SK-N-SH (cell line): ENCODE data around the gene CHL1. TPM values are rescaled to one million over a fixed set of nuclear protein-coding genes. Genes with fewer than 3 reads are reported as not detected.

Source experiments
- CTCF ChIA-PET: fragments of 300-600, 350-600 bp; formaldehyde crosslinking; extraction: SDS; loops from one replicate; lab custom pipeline; 2021; lab: Yijun Ruan, JAX
- POLR2A ChIA-PET: fragments of 350-600 bp; sonication (Branson Sonifier 250); formaldehyde crosslinking; extraction: SDS; loops from one replicate; lab custom pipeline; 2020; ENCODE audit warnings: antibody characterized with exemption, inconsistent platforms; lab: Yijun Ruan, JAX
- DNase-seq: peaks from one replicate; pipeline ENCODE4 v3.0.0; 2012
- H2AFZ ChIP-seq: fragments of 200-600 bp; sonication (generic); 2 replicates; pipeline ENCODE4 v1.8.1; 2016; ENCODE audit warnings: antibody characterized with exemption, mild to moderate bottlenecking, low read depth
- H3F3A ChIP-seq: fragments of 200-600 bp; sonication (generic); replicated peaks from 2 replicates; pipeline ENCODE3; 2016; ENCODE audit warnings: antibody characterized with exemption, mild to moderate bottlenecking; ENCODE audit not compliant: insufficient read depth
- H3K27ac ChIP-seq, 2 experiments: fragments of 200-500 bp in 1 of 2; fragments of 200-600 bp in 1 of 2; sonication (Bioruptor generic) in 1 of 2; sonication (generic), shearing (Covaris generic) in 1 of 2; 2 replicates each; pipeline versions ENCODE4 v1.5.1 to v1.6.1; 2014 to 2016; ENCODE audit warnings: low read depth in 2 of 2, inconsistent platforms in 1 of 2, low read length in 1 of 2, mild to moderate bottlenecking in 1 of 2, mixed read lengths in 1 of 2
- H3K27me3 ChIP-seq: fragments of 200-600 bp; sonication (generic), shearing (Covaris generic); 2 replicates; pipeline ENCODE4 v1.6.1; 2016; ENCODE audit warnings: mixed run types; ENCODE audit not compliant: insufficient read depth
- H3K36me3 ChIP-seq, 2 experiments: fragments of 200-500 bp in 1 of 2; fragments of 200-600 bp in 1 of 2; sonication (Bioruptor generic) in 1 of 2; sonication (generic) in 1 of 2; replicated peaks in 1 of 2; 2 replicates each; pipeline versions ENCODE3 to v1.5.1; 2014 to 2016; ENCODE audit warnings: low read length in 1 of 2, mild to moderate bottlenecking in 1 of 2; ENCODE audit not compliant: insufficient read depth in 2 of 2, control insufficient read depth in 1 of 2
- H3K4me1 ChIP-seq, 2 experiments: fragments of 200-500 bp in 1 of 2; fragments of 200-600 bp in 1 of 2; sonication (Bioruptor generic) in 1 of 2; sonication (generic), shearing (Covaris generic) in 1 of 2; 2 replicates each; pipeline versions ENCODE4 v1.5.1 to v1.6.1; 2014 to 2016; ENCODE audit warnings: low read depth in 1 of 2, low read length in 1 of 2, mixed run types in 1 of 2; ENCODE audit not compliant: insufficient read depth in 2 of 2, control insufficient read depth in 1 of 2
- H3K4me2 ChIP-seq: fragments of 200-600 bp; sonication (generic), shearing (Covaris generic); 2 replicates; pipeline ENCODE4 v1.6.1; 2017; ENCODE audit warnings: mixed run types
- H3K4me3 ChIP-seq, 2 experiments: fragments of 200-500 bp in 1 of 2; fragments of 200-600 bp in 1 of 2; sonication (Bioruptor generic) in 1 of 2; sonication (generic), shearing (Covaris generic) in 1 of 2; 2 replicates each; pipeline versions ENCODE4 v1.5.1 to v1.8.1; 2014 to 2016; ENCODE audit warnings: low read depth in 2 of 2, inconsistent platforms in 1 of 2, low read length in 1 of 2, mild to moderate bottlenecking in 1 of 2, mixed read lengths in 1 of 2, moderate library complexity in 1 of 2
- H3K79me2 ChIP-seq: fragments of 200-600 bp; sonication (generic); 2 replicates; pipeline ENCODE4 v1.8.1; 2017; ENCODE audit warnings: mild to moderate bottlenecking; ENCODE audit not compliant: insufficient read depth
- H3K9ac ChIP-seq: fragments of 200-600 bp; sonication (generic); 2 replicates; pipeline ENCODE4 v1.6.1; 2017; ENCODE audit warnings: mixed run types
- H3K9me2 ChIP-seq: fragments of 200-600 bp; sonication (generic); 2 replicates; pipeline ENCODE4 v1.6.1; 2017; ENCODE audit warnings: mixed run types
- H3K9me3 ChIP-seq: fragments of 200-600 bp; sonication (generic); 2 replicates; pipeline ENCODE4 v1.6.1; 2017; ENCODE audit warnings: mixed run types, mild to moderate bottlenecking, moderate library complexity
- H4K20me1 ChIP-seq: fragments of 200-600 bp; sonication (generic); 2 replicates; pipeline ENCODE4 v1.6.1; 2017; ENCODE audit warnings: mild to moderate bottlenecking, mixed run types; ENCODE audit not compliant: insufficient read depth
- CHD2 ChIP-seq: fragments of 150-350 bp; IDR thresholded peaks from 2 replicates; pipeline ENCODE4 v1.6.1; 2018; ENCODE audit warnings: low read length; ENCODE audit not compliant: partially characterized antibody
- FOSL2 ChIP-seq: IDR thresholded peaks from 2 replicates; pipeline ENCODE4 v1.4.0; 2012; ENCODE audit warnings: low read depth, mild to moderate bottlenecking, moderate library complexity, borderline replicate concordance
- FOXJ3 ChIP-seq: sonication (generic); formaldehyde crosslinking; IDR thresholded peaks from 2 replicates; pipeline ENCODE4 v1.5.1; 2020; ENCODE audit warnings: mild to moderate bottlenecking, missing genetic modification reagents
- FOXM1 ChIP-seq: IDR thresholded peaks from 2 replicates; pipeline ENCODE4 v1.4.0; 2012; ENCODE audit warnings: low read depth, mild to moderate bottlenecking
- MEF2A ChIP-seq: IDR thresholded peaks from 2 replicates; pipeline ENCODE4 v1.4.0; 2012; ENCODE audit warnings: low read depth, borderline replicate concordance
- MXI1 ChIP-seq: IDR thresholded peaks from 2 replicates; pipeline ENCODE4 v1.6.1; 2012; ENCODE audit warnings: mild to moderate bottlenecking, low read depth, low read length, improper control_type of control experiment
- NFIC ChIP-seq: IDR thresholded peaks from 2 replicates; pipeline ENCODE4 v1.4.0; 2012; ENCODE audit warnings: borderline replicate concordance
- NRF1 ChIP-seq: IDR thresholded peaks from 2 replicates; pipeline ENCODE4 v1.6.1; 2012; ENCODE audit warnings: low read depth, mild to moderate bottlenecking, low read length
- POLR2AphosphoS5 ChIP-seq: IDR thresholded peaks from 2 replicates; pipeline ENCODE4 v1.6.1; 2012; ENCODE audit warnings: low read depth, low read length
- RCOR1 ChIP-seq: fragments of 150-350 bp; IDR thresholded peaks from 2 replicates; pipeline ENCODE4 v1.6.1; 2017; ENCODE audit warnings: antibody characterized with exemption, low read length
- SIN3A ChIP-seq: IDR thresholded peaks from 2 replicates; pipeline ENCODE4 v1.6.1; 2012; ENCODE audit warnings: low read depth, mild to moderate bottlenecking, low read length, moderate library complexity, borderline replicate concordance
- TCF12 ChIP-seq: IDR thresholded peaks from 2 replicates; pipeline ENCODE4 v1.4.0; 2012
- TEAD4 ChIP-seq: IDR thresholded peaks from 2 replicates; pipeline ENCODE4 v1.4.0; 2012; ENCODE audit warnings: mild to moderate bottlenecking, borderline replicate concordance; ENCODE audit not compliant: insufficient read depth
- USF2 ChIP-seq: fragments of 150-350 bp; IDR thresholded peaks from 2 replicates; pipeline ENCODE4 v1.6.1; 2017; ENCODE audit warnings: antibody characterized with exemption, low read length, low read depth, borderline replicate concordance
- YY1 ChIP-seq: IDR thresholded peaks from 2 replicates; pipeline ENCODE4 v1.4.0; 2012; ENCODE audit warnings: low read depth, mild to moderate bottlenecking
- WGBS: methylation state at CpG from one replicate; pipeline ENCODE4 v1.1.6; 2017; ENCODE audit warnings: low lambda C conversion rate; 5-methylcytosine and 5-hydroxymethylcytosine counted together
- polyA plus RNA-seq, 3 experiments: library from polyadenylated mRNA; depleted of rRNA; stranded (reverse); fragments of >200 nt; gene quantifications; 2 replicates each; pipeline ENCODE4 v1.2.3, GENCODE V29; 2012
- TF ChIP-seq, protein P1 (sequence below): IDR thresholded peaks from 2 replicates; pipeline ENCODE4 v1.4.0; 2012; ENCODE audit warnings: low read depth
- TF ChIP-seq, protein P2 (sequence below): fragments of 150-350 bp; IDR thresholded peaks from 2 replicates; pipeline ENCODE4 v1.6.1; 2016; ENCODE audit warnings: mild to moderate bottlenecking, low read depth, low read length
- TF ChIP-seq, protein P3 (sequence below): IDR thresholded peaks from 2 replicates; pipeline ENCODE4 v1.6.1; 2012; ENCODE audit warnings: mild to moderate bottlenecking, low read depth, low read length, moderate library complexity

CHL1 gene
- polyA plus RNA-seq, 1 of the 3 experiments (the other 2 are of a cell fraction) = not detected

GRCh38 chr3:277873-278272 is 81.3 kb downstream of the CHL1 start:
- 88% methylated on average over 1 of the region's 1 CpG for WGBS
- CTCF ChIA-PET = no interaction called here

More at GRCh38 chr3:277873-278272, 81.3 kb downstream of the CHL1 start:
- no peaks in the 10 kb centered on the region for H3F3A ChIP-seq
- no peaks in the 10 kb centered on the region for H3K9me2 ChIP-seq
- H4K20me1 ChIP-seq = no peaks in the 10 kb centered on the region
- POLR2A ChIA-PET = no interaction called here
- H3K9ac ChIP-seq = no peak overlapping the region
- DNase-seq = no peak
- no peaks in the 10 kb centered on the region for H3K36me3 ChIP-seq
- H3K4me2 ChIP-seq = no peak overlapping the region
- H3K79me2 ChIP-seq = no peaks in the 10 kb centered on the region
- no peaks in the 10 kb centered on the region; the same call in 1 of the 2 replicates for H3K9me3 ChIP-seq
- no peak overlapping the region for H3K4me3 ChIP-seq
- no peak overlapping the region for H3K27ac ChIP-seq
- TF ChIP-seq FOXM1 (no peak), RCOR1 (no peak), NRF1 (no peak), MXI1 (no peak), TEAD4 (no peak), NFIC (no peak), YY1 (no peak), TCF12 (no peak), USF2 (no peak), MEF2A (no peak), POLR2AphosphoS5 (no peak), FOSL2 (no peak), CHD2 (no peak), SIN3A (no peak), FOXJ3 (CRISPR knock-in tag) (no peak)
- TF ChIP-seq, protein P1, sequence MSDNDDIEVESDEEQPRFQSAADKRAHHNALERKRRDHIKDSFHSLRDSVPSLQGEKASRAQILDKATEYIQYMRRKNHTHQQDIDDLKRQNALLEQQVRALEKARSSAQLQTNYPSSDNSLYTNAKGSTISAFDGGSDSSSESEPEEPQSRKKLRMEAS = no peak
- TF ChIP-seq, protein P2, sequence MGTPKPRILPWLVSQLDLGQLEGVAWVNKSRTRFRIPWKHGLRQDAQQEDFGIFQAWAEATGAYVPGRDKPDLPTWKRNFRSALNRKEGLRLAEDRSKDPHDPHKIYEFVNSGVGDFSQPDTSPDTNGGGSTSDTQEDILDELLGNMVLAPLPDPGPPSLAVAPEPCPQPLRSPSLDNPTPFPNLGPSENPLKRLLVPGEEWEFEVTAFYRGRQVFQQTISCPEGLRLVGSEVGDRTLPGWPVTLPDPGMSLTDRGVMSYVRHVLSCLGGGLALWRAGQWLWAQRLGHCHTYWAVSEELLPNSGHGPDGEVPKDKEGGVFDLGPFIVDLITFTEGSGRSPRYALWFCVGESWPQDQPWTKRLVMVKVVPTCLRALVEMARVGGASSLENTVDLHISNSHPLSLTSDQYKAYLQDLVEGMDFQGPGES = no peak
- TF ChIP-seq, protein P3, sequence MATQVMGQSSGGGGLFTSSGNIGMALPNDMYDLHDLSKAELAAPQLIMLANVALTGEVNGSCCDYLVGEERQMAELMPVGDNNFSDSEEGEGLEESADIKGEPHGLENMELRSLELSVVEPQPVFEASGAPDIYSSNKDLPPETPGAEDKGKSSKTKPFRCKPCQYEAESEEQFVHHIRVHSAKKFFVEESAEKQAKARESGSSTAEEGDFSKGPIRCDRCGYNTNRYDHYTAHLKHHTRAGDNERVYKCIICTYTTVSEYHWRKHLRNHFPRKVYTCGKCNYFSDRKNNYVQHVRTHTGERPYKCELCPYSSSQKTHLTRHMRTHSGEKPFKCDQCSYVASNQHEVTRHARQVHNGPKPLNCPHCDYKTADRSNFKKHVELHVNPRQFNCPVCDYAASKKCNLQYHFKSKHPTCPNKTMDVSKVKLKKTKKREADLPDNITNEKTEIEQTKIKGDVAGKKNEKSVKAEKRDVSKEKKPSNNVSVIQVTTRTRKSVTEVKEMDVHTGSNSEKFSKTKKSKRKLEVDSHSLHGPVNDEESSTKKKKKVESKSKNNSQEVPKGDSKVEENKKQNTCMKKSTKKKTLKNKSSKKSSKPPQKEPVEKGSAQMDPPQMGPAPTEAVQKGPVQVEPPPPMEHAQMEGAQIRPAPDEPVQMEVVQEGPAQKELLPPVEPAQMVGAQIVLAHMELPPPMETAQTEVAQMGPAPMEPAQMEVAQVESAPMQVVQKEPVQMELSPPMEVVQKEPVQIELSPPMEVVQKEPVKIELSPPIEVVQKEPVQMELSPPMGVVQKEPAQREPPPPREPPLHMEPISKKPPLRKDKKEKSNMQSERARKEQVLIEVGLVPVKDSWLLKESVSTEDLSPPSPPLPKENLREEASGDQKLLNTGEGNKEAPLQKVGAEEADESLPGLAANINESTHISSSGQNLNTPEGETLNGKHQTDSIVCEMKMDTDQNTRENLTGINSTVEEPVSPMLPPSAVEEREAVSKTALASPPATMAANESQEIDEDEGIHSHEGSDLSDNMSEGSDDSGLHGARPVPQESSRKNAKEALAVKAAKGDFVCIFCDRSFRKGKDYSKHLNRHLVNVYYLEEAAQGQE = no peak
- H2AFZ ChIP-seq = no peak overlapping the region
- H3K4me1 ChIP-seq = no peaks in the 10 kb centered on the region
- H3K27me3 ChIP-seq = no peaks in the 10 kb centered on the region
